HepG2 (cell line): ENCODE measurements around the gene CDKN1A. TPM values are rescaled to one million over a fixed set of nuclear protein-coding genes. Genes with fewer than 3 reads are reported as not detected.
A peak's percentile ranks its signal among the peaks of the same experiment; 100 is the strongest.

ENCODE experiments used
- ADNP ChIP-seq: sonication (generic); formaldehyde crosslinking; IDR thresholded peaks from 2 replicates; pipeline ENCODE4 v1.4.0; 2020; ENCODE audit warnings: missing genetic modification reagents
- HNRNPK ChIP-seq: fragments of 200-400 bp; formaldehyde crosslinking; IDR thresholded peaks from 2 replicates; pipeline ENCODE4 v1.6.1; 2018; ENCODE audit warnings: low read length, low read depth, moderate library complexity, mild to moderate bottlenecking; ENCODE audit not compliant: poor library complexity, severe bottlenecking
- IRF2 ChIP-seq: IDR thresholded peaks from 2 replicates; pipeline ENCODE4 v1.6.1; 2018; ENCODE audit warnings: missing genetic modification reagents, missing compliant biosample characterization
- KMT2A ChIP-seq: sonication (generic); formaldehyde crosslinking; IDR thresholded peaks from 2 replicates; pipeline ENCODE4 v1.4.0; 2020; ENCODE audit warnings: missing genetic modification reagents
- SPEN ChIP-seq: sonication (generic); formaldehyde crosslinking; IDR thresholded peaks from 2 replicates; pipeline ENCODE4 v1.5.1; 2020; ENCODE audit warnings: low read depth, mild to moderate bottlenecking, missing genetic modification reagents
- SRSF1 ChIP-seq: fragments of 200-400 bp; formaldehyde crosslinking; optimal IDR thresholded peaks from 2 replicates; pipeline ENCODE3; 2017; ENCODE audit warnings: mild to moderate bottlenecking, low read depth, low read length, moderate library complexity
- ZFP1 ChIP-seq: IDR thresholded peaks from 2 replicates; pipeline ENCODE4 v1.6.1; 2016
- ZNF34 ChIP-seq: sonication (generic); formaldehyde crosslinking; IDR thresholded peaks from 2 replicates; pipeline ENCODE4 v1.4.0; 2020; ENCODE audit warnings: mild to moderate bottlenecking, missing genetic modification reagents, borderline replicate concordance
- ZNF530 ChIP-seq: sonication (generic); formaldehyde crosslinking; IDR thresholded peaks from 2 replicates; pipeline ENCODE4 v1.5.0; 2020; ENCODE audit warnings: low read depth, mild to moderate bottlenecking, missing genetic modification reagents
- ZNF607 ChIP-seq: sonication (generic); formaldehyde crosslinking; IDR thresholded peaks from 2 replicates; pipeline ENCODE4 v1.5.1; 2020; ENCODE audit warnings: missing genetic modification reagents, mild to moderate bottlenecking, borderline replicate concordance
- ZNF687 ChIP-seq: sonication (generic); formaldehyde crosslinking; IDR thresholded peaks from 2 replicates; pipeline ENCODE4 v1.5.1; 2020; ENCODE audit warnings: mild to moderate bottlenecking, missing genetic modification reagents, moderate library complexity
- ZNF713 ChIP-seq: sonication (generic); formaldehyde crosslinking; IDR thresholded peaks from 2 replicates; pipeline ENCODE4 v1.4.0; 2020; ENCODE audit warnings: mild to moderate bottlenecking, missing genetic modification reagents
- ZNF749 ChIP-seq: sonication (generic); formaldehyde crosslinking; IDR thresholded peaks from 2 replicates; pipeline ENCODE4 v1.8.0; 2022; ENCODE audit warnings: mild to moderate bottlenecking, missing genetic modification reagents, moderate library complexity, borderline replicate concordance
- polyA plus RNA-seq, 8 experiments: library from polyadenylated mRNA; depleted of rRNA in 3 of 8; stranded (reverse) in 7 of 8; unstranded in 1 of 8; fragments of >200 nt; fragmentation: Illumina TruSeq in 4 of 8; extraction: Trizol in 4 of 8; gene quantifications; 2 replicates each; pipeline versions ENCODE4 v1.2.1 to v1.2.3, GENCODE V29; 2011 to 2016; ENCODE audit warnings: low read depth in 4 of 8, missing spikeins in 1 of 8, mixed read lengths in 1 of 8; ENCODE audit not compliant: insufficient read depth in 1 of 8
- total RNA-seq, 5 experiments: library from RNA; depleted of rRNA; stranded (reverse); fragments of >200 nt; fragmentation: Illumina TruSeq; extraction: Trizol; gene quantifications; 2 replicates each; pipeline ENCODE4 v1.2.3, GENCODE V29; 2016; ENCODE audit warnings: low read depth in 1 of 5
- TF ChIP-seq, protein P1 (sequence below): sonication (generic); formaldehyde crosslinking; IDR thresholded peaks from 2 replicates; pipeline ENCODE4 v1.8.0; 2022; ENCODE audit warnings: low read depth, missing genetic modification reagents
- TF ChIP-seq, protein P2 (sequence below): IDR thresholded peaks from 2 replicates; pipeline ENCODE4 v1.4.0; 2020; ENCODE audit warnings: mild to moderate bottlenecking, missing genetic modification reagents
- TF ChIP-seq, protein P3 (sequence below): sonication (generic); formaldehyde crosslinking; IDR thresholded peaks from 2 replicates; pipeline ENCODE4 v1.5.0; 2020; ENCODE audit warnings: mild to moderate bottlenecking, missing genetic modification reagents
- TF ChIP-seq, protein P4 (sequence below): sonication (generic); formaldehyde crosslinking; IDR thresholded peaks from 2 replicates; pipeline ENCODE4 v1.5.0; 2020; ENCODE audit warnings: missing genetic modification reagents

The CDKN1A gene
- total and polyA plus RNA-seq, 2 of the 13 experiments (the other 11 are each of a cell fraction or from before 2014, with no cell fraction given), result 60.7 to 92.1 TPM

DNA sequence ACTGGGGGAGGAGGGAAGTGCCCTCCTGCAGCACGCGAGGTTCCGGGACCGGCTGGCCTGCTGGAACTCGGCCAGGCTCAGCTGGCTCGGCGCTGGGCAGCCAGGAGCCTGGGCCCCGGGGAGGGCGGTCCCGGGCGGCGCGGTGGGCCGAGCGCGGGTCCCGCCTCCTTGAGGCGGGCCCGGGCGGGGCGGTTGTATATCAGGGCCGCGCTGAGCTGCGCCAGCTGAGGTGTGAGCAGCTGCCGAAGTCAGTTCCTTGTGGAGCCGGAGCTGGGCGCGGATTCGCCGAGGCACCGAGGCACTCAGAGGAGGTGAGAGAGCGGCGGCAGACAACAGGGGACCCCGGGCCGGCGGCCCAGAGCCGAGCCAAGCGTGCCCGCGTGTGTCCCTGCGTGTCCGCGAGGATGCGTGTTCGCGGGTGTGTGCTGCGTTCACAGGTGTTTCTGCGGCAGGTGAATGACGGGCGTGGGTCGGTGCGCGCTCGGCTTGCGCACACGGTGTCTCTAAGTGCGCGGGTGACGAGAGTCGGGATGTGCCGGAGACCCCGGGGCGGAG is at the start of gene CDKN1A (continued):
- peak; percentile 96 for TF ChIP-seq ZNF687
- TF ChIP-seq SPEN (CRISPR knock-in tag), result peak; percentile 89
- TF ChIP-seq, protein P1, sequence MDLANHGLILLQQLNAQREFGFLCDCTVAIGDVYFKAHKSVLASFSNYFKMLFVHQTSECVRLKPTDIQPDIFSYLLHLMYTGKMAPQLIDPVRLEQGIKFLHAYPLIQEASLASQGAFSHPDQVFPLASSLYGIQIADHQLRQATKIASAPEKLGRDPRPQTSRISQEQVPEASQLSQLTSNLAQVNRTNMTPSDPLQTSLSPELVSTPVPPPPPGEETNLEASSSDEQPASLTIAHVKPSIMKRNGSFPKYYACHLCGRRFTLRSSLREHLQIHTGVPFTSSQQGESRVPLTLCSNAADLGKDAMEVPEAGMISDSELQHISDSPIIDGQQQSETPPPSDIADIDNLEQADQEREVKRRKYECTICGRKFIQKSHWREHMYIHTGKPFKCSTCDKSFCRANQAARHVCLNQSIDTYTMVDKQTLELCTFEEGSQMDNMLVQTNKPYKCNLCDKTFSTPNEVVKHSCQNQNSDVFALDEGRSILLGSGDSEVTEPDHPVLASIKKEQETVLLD (CRISPR knock-in tag), result peak; percentile 80
- peak; percentile 65; the same call in 1 of the 2 replicates for TF ChIP-seq ZNF530 (CRISPR knock-in tag)
- TF ChIP-seq ZNF607 (CRISPR knock-in tag), result peak; percentile 88
- TF ChIP-seq, protein P2, sequence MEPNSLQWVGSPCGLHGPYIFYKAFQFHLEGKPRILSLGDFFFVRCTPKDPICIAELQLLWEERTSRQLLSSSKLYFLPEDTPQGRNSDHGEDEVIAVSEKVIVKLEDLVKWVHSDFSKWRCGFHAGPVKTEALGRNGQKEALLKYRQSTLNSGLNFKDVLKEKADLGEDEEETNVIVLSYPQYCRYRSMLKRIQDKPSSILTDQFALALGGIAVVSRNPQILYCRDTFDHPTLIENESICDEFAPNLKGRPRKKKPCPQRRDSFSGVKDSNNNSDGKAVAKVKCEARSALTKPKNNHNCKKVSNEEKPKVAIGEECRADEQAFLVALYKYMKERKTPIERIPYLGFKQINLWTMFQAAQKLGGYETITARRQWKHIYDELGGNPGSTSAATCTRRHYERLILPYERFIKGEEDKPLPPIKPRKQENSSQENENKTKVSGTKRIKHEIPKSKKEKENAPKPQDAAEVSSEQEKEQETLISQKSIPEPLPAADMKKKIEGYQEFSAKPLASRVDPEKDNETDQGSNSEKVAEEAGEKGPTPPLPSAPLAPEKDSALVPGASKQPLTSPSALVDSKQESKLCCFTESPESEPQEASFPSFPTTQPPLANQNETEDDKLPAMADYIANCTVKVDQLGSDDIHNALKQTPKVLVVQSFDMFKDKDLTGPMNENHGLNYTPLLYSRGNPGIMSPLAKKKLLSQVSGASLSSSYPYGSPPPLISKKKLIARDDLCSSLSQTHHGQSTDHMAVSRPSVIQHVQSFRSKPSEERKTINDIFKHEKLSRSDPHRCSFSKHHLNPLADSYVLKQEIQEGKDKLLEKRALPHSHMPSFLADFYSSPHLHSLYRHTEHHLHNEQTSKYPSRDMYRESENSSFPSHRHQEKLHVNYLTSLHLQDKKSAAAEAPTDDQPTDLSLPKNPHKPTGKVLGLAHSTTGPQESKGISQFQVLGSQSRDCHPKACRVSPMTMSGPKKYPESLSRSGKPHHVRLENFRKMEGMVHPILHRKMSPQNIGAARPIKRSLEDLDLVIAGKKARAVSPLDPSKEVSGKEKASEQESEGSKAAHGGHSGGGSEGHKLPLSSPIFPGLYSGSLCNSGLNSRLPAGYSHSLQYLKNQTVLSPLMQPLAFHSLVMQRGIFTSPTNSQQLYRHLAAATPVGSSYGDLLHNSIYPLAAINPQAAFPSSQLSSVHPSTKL (CRISPR knock-in tag), result peak; percentile 78
- no peak for TF ChIP-seq ZNF34 (CRISPR knock-in tag)
- TF ChIP-seq ZNF749 (CRISPR knock-in tag), result peak; percentile 97
- TF ChIP-seq, protein P3, sequence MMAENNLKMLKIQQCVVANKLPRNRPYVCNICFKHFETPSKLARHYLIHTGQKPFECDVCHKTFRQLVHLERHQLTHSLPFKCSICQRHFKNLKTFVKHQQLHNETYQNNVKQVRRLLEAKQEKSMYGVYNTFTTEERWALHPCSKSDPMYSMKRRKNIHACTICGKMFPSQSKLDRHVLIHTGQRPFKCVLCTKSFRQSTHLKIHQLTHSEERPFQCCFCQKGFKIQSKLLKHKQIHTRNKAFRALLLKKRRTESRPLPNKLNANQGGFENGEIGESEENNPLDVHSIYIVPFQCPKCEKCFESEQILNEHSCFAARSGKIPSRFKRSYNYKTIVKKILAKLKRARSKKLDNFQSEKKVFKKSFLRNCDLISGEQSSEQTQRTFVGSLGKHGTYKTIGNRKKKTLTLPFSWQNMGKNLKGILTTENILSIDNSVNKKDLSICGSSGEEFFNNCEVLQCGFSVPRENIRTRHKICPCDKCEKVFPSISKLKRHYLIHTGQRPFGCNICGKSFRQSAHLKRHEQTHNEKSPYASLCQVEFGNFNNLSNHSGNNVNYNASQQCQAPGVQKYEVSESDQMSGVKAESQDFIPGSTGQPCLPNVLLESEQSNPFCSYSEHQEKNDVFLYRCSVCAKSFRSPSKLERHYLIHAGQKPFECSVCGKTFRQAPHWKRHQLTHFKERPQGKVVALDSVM (CRISPR knock-in tag), result peak; percentile 5; the same call in 1 of the 2 replicates
- TF ChIP-seq ZFP1 (CRISPR knock-in tag), result no peak
- no peak for TF ChIP-seq ZNF713 (CRISPR knock-in tag)
- TF ChIP-seq, protein P4, sequence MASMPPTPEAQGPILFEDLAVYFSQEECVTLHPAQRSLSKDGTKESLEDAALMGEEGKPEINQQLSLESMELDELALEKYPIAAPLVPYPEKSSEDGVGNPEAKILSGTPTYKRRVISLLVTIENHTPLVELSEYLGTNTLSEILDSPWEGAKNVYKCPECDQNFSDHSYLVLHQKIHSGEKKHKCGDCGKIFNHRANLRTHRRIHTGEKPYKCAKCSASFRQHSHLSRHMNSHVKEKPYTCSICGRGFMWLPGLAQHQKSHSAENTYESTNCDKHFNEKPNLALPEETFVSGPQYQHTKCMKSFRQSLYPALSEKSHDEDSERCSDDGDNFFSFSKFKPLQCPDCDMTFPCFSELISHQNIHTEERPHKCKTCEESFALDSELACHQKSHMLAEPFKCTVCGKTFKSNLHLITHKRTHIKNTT, result no peak
- TF ChIP-seq IRF2 (CRISPR knock-in tag), result peak; percentile 15; the same call in 1 of the 2 replicates
- TF ChIP-seq ADNP, result no peak
- TF ChIP-seq SRSF1, result peak; percentile 74
- peak; percentile 30; the same call in 1 of the 2 replicates for TF ChIP-seq KMT2A (CRISPR knock-in tag)
- peak; percentile 99 for TF ChIP-seq HNRNPK
